Measurements from ENCODE around the gene TEN1.
"Not testable (repeated sequence)": the region's sequence is repeated elsewhere in the genome, so short reads cannot be mapped to it uniquely, and the experiment has no call there.

- TF ChIP-seq CTCF (tag by site-specific recombination; IDR thresholded peaks at IDR 0.05); ZNF530 (tag by site-specific recombination; IDR thresholded peaks at IDR 0.05; ENCODE audit: low read depth); ZNF747 (tag by site-specific recombination; IDR thresholded peaks at IDR 0.05); ZNF394 (tag by site-specific recombination; IDR thresholded peaks at IDR 0.05; ENCODE audit: borderline replicate concordance); GLI4 (tag by site-specific recombination; IDR thresholded peaks at IDR 0.05); ZBTB49 (tag by site-specific recombination; IDR thresholded peaks at IDR 0.05; ENCODE audit: low read depth); PBX3 (CRISPR knock-in tag; IDR thresholded peaks at IDR 0.05); ZNF274 (IDR thresholded peaks at IDR 0.05; ENCODE audit: low read length); ZNF274 (tag by site-specific recombination; IDR thresholded peaks at IDR 0.05; ENCODE audit: borderline replicate concordance); ZNF248 (tag by site-specific recombination; IDR thresholded peaks at IDR 0.05); KLF1 (tag by site-specific recombination; IDR thresholded peaks at IDR 0.05): not testable (repeated sequence)
Observed at GRCh38 chr17:76042868-76043267, 63.8 kb downstream of the TEN1 start.
